Suppressor macrophage (primary cell): ENCODE measurements around the gene MFSD12.

Experiments used
- DNase-seq, 4 experiments: peaks; one replicate each; pipeline ENCODE4 v3.0.0-alpha.2; 2020 to 2022
- total RNA-seq, 17 experiments: gene quantifications; one replicate each; lab custom pipeline; 2026; ENCODE audit warnings: mixed read lengths in 6 of 17, inconsistent platforms in 3 of 17; lab: John Stamatoyannopoulos, UW

MFSD12 gene
- 571 to 1,434 (median 843) reads per million in 17 experiments for total RNA-seq

DNA sequence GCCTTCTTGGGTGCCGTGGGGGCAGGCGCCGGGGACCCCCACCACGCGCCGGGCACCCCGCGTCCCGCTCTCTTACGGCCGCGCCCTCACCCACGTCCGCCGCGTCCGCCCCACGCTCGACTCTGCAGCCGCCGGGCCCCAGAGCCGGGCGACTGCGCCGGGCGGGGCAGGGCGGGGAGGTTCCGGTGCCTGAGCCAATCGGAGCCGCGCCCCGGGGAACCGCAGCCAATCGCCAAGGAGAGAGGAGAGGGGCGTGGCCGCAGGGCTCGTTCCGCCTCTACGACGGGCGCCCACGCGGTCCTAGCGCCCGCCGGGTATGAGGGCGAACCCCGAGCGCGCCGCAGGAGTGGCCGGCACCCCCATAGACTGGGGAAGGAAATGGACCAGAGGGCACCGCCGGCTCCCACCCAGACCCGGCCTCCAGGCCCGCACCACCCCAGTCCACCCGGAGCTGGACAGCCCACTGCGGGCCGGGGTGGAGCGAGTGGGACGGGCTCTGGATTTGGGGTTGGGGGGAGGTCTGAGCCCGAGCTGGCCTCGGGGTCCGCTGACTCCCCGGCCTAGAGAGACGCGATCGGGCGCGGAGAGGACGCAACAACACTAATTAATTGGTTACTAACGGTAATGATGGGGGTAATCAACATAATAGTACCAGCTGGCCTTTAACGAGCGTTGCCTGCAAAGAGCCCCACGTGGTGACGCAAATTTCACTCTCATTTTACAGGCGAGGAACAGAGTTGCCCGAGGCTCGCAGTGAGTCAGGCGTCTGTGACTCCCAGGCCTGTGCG is at the start of gene MFSD12:
TSS of gene MFSD12 (minus strand) at position 126 of the 788 bp plus-strand sequence. CDS start 183 bp downstream, outside the sequence.
- peak; percentile 98 to 100 (median 98) for DNase-seq

DNA sequence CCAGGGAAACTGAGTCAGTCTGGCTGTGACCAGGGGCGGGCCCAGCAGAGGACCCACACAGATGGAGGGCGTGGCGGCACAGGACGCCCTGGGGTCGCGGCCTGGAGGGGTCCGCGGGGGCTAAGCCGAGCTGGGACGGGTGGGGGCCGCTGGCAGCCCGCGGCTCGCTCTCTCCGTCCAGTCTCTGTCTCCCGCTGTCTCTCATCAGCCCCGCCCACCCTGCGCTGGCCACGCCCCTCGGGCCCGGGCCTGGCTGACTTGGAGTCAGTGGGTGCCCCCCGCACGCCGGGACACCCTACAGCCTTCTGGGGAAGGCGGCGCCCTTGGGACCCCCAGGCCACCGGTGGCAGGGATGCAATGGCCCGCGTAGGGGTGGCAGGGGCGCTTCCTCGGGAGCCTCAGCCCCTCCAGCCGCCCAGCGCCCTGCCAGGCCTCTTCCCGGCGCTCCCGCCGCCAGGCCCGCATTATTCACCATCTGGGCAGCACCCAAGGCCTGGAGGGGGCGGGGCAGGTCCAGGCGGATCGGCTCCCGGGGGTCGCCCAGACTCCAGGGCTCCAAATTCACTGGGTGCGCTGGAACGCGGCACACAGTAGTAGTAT is 49.4 kb upstream of the MFSD12 start, which contains the start of gene TBXA2R:
TSS of gene TBXA2R (minus strand) at position 186 of the 600 bp plus-strand sequence. CDS start 6,241 bp downstream, outside the sequence.
- peak; percentile 44 to 73 (median 54) for DNase-seq

DNA sequence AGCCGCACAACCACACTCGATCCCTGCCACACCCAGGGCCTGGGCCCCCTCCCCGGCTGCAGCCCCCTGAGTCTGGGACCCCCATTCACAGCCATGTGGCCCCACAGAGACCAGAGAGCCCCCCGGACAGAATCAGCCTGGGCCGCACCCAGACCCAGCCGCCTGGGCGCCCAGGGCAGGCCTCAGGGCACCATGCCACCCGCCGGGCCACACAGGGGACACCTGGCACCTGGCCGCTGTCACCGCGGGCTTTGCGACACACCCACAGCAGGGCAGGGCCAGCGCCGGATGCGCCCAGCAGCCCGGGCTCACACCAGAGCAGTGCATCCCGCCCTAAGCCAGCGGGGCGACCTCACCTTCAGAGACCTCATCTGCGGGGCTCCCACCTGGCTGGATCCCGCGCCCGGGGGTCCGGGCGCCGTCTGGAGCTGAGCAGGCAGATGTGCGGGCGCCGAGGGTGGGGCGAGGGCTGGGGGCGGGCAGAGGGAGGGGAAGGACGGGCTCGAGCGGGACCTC is 48.8 kb upstream of the MFSD12 start:
- no peak for DNase-seq

DNA sequence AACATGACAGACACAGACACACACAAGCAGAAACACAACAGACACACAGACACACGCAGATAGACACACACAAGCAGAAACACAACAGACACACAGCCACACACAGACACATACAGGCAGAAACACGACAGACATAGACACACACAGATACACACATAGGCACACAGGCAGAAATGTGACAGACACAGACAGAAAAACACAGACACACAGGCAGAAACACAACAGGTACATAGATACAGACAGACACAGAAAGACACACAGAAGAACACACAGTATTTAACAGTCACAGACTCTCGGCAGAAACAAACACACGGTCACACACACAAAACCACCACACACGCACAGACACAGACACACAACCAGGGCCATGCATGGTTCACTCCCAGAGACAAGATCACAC is 48.4 kb upstream of the MFSD12 start:
- DNase-seq, result no peak

DNA sequence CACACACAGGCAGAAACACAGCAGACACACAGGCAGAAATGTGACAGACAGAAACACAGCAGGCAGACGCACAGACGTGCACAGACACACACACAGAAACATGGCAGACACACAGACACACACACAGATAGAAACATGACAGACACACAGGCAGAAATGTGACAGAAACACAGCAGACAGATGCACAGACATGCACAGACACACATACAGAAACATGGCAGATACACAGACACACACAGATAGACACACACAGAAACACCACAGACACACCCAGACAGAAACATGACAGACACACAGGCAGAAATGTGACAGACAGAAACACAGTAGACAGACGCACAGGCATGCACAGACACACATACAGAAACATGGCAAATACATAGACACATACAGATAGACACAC is 48.0 kb upstream of the MFSD12 start:
- no peak for DNase-seq

DNA sequence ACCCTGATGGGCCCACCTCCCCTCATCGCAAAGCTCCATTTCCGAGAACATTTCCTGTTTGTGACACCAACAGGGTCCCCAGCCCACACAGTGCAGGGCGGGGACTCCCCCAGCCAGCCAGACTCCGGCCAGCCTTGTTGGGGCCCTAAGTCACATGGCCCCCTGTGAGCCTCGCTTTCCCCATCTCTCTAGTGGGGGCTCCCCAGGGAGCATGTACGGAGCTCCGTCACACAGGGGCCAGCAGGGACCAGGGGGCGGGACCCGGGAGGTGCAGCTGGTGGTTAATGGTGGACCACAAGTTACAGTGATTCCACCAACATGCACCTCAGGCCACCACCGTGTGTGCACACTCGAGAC is 47.6 kb upstream of the MFSD12 start:
- peak in 1 of 4 experiments; percentile 20 for DNase-seq

DNA sequence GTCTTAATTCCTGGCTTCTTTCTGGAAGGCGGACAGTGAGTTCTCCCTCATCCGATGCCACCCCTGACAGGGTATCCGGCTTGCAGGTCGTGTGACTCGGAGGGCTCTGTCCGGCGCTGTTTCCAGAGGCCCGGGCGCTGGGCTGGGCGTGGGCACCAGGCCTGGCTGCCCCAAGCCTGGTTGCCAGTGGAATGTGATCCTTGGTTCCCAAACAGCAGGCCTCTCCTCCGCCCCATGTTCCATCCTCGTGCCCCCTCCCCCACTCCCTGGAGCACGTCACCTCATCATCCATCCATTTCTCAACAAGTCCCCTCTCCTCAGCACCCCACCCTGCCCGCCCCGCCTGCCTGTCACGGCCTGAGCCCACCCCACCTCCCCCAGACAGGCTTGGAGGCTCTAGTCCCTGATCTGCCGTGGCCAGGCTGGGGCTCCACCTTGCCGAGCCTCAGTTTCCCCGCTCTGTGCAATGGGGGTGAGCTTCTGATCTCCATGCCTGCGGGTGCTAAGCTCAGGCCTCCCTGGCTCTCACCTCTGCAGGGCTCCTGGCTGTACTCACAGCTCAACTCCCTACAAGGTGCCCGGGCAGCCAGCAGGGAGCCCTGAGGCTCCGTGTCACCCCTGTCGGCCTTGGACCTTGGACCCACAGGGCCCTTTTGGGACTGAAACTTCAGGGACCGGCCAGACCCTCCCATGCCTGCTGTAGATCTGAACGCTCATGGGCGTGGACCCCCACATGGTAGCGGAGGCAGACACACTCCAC is 47.0 kb upstream of the MFSD12 start:
- no peak for DNase-seq

DNA sequence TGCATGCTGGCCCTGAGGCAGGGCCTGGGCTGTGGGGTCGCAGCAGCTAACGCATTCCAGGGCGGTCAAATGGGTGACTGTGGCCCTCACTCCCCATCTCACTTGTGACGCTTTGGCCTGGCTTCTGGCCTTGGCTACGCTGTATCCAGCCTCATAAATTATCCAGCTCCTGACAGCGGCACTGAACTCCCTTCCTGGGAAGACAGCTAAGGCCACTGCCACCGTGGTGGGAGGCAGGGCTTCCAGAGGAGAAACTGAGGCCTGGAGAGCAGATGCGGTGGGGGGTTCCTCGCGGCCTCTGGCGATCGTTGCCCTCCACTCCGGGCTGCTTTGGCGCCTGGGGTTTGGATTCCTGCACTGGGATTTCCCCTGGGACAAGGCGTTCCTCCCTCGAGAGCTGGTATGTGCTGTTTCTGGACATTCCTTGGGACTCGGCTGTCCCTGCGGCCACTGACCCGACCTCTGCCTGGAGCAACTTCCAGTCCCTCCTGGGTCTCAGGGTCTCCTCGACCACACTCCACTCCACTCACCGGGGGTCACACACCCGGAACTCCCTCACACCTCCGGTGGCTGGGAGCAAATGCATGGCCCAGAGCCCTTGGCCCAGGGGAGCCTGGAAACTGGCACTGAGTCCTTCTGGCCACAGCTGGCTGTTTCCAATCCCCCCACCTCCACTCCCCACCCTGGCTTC is 45.9 kb upstream of the MFSD12 start:
- peak in 1 of 4 experiments; percentile 1 for DNase-seq

DNA sequence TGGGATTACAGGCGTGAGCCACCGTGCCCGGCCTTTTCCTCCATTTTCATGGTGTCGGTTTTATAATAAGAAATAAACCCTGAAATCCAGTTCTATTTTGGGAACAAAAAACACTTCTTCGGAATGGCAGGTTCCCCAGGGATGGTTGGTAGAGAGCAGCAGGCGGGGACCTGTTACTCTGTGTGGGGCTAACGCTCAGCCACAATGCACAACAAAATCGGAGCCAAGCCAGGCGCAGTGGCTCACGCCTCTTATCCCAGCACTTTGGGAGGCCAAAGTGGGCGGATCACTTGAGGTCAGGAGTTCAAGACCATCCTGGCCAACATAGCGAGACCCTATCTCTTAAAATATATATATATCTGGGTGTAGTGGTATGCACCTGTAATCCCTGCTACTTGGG is 43.6 kb upstream of the MFSD12 start:
- DNase-seq, result no peak

DNA sequence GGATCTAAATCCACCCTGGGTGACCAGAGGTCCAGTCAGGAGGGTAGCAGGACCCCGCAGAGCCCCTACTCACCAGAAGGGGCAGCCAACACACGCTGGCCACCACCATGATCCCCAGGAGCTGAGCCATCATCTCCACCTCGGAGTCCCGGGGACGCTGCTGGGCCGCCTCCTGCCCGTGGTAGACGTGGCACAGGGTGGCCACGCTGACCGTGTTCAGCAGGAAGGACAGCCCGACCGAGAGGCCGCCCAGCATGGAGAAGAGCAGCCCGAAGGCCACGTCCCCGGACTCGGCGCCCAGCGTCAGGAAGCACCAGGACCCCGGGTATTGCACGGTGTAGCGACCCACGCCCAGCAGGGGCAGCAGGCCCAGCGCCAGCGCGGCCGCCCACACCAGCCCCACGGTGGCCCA is 42.4 kb upstream of the MFSD12 start:
- DNase-seq, result no peak

DNA sequence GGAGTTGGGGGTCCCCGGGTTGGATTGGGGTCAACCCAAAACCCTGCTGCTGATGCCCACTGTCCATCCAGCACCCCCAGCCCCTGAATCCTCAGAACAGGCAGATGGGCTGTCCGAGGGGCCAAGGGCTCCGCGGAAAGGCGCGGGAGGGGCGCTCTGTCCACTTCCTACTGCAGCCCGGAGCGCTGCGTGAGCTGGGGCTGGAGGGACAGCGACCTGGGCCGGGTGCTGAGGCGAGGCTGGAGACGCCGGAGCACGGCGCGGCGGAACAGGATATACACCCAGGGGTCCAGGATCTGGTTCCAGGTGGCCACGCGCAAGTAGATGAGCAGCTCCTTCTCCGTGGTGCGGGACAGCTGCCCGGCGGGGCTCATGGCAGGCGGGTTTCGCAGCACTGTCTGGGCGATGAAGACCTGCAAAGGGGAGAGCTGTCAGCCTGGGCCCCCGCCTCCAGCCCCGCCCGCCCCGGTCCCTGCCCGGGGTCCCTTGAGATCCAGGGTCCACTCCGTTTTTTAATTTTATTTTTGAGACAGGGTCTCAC is 38.2 kb upstream of the MFSD12 start:
- DNase-seq, result no peak

DNA sequence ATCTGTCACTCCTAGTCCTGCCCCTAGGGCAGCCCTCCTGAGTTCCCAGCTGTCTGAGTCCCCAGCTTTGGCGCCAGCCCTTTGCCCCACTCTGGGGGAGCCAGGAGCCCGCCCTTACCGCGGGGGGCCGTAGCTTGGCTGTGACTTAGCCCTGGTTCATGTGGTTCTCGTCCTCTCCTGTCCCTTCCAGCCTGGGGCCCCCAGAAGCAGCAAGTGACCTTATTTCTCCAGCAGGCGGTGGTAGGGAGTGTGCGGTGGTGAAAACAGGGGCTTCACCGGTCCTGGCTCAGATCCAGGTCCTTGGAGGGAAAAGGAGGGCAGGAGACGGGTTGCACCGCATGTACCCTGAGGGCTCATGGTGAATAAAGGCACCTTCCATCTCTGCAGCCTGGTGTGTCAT is 35.8 kb upstream of the MFSD12 start:
- DNase-seq, result peak in 1 of 4 experiments; percentile 5

DNA sequence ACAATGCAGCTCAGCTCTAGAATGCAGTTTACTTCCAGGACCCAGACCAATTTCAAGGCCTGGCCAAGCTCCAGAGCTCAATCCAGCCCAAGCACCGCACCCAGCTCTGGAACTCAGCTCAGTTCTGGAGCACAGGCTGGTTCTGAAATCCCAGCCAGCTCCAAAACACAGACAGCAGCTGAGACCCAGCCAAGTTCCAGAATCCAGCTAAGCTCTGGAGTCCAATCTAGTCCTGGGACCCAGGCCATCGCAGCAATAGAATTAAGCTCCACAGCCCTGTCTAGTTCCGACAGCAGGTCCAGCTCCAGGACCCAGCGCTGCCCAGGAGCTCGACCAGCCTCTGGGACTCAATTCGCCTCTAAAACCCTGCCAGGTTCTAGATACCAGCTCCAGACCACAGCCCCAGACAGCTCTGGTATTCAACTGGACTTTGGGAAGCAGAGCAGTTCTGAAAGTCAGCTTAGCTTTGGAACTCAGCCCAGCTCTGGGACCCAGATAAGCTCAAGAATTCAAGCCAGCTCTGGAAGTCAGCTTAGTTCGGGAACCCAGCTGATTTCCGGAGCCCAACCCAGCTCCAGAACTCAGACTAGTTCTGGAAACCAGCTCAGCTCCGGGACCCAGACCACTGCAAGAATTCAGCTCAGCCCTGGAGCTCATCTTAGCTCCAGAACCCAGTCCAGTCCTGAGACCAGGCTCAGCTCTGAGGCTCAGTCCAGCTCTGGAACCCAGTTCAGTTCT is 34.7 kb upstream of the MFSD12 start:
- DNase-seq, result peak in 1 of 4 experiments; percentile 2

DNA sequence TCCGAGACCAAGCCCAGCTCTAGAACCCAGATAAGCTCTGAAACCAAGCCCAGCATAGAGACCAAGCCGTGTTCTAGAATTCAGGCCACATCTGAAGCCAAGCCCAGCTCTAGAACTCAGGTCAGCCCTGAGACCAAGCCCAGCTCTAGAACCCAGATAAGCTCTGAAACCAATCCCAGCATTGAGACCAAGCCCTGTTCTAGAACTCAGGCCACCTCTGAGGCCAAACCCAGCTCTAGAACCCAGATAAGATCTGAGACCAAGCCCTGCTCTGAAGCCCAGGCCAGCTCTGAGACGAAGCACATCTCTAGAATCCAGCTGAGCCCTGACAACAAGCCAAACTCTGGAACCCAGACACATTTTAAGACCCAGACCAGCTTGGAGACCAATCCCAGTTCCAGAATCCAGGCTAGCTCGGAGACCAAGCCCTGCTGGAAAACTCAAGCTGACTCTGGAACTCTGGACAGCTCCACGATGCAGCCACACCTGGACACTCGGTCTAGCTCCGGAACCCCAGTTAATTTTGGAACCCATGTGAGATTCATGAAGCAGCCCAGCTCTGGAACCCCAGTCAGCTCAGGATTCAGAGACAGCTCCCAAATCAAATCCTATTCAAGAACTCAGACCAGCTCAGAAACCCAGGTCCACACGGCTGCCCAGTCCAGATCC is 33.7 kb upstream of the MFSD12 start:
- no peak for DNase-seq

DNA sequence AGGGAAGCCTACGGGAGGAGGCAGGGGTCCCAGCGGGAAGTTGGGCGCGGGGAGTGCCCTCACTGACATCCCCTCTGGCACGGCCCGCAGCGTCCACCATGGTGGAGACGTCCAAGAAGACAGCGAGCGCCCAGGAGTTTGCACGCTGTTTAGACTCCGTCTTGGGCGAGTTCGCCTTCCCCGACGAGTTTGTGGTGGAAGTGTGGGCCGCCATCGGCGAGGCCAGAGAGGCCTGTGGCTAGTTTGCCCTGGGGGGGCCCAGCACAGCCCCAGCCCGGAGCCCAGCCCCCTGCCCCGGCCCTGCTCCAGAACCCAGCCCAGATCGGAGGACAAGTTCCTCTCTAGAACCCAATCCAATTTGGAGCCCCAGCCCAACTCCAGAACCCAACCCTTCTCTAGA is 32.6 kb upstream of the MFSD12 start:
- DNase-seq, result no peak

DNA sequence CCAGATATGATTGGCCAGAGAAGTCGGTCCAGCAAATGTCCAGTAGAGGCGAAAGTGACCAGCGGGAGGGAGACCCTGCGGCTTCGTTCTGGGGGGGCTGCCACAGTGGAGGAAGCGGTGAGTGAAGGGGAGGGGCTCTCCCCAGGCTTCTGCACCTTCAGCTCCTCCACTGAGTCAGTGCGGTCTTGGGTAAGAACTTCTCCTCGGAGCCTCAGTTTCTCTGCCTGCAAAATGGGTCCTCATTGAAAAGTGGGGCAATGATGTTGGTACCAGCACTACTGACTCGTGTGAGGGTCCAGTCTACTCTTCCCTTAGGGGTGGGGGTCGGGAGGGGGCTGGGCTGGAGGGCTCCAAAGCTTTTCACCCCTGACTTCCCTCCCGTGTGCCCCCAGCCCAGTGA is 32.1 kb upstream of the MFSD12 start:
- no peak for DNase-seq

DNA sequence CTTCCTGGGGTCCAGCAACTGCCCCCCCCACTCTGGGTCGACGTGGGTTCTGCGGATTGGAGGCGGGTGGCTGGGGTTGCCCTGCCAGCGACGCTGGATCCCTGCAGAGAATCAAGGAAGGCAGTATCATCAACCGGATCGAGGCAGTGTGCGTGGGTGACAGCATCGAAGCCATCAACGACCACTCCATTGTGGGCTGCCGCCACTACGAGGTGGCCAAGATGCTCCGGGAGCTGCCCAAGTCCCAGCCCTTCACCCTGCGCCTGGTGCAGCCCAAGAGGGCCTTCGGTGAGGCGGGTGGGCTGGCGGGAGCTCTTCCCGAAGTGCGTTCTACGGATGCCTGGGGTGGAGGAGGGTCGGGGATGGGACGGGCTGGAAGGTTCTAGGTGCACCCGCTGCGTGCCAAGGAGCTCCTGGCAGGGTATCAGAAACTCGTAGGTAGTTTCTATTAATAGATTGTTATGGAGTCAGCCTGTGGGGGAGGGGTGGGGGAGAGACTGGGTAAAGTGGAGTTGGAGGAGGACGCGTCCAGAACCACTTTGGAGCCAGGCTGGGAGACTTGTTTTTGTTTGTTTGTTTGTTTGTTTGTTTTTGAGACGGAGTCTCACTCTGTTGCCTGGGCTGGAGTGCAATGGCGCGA is 29.4 kb upstream of the MFSD12 start:
- DNase-seq, result no peak

DNA sequence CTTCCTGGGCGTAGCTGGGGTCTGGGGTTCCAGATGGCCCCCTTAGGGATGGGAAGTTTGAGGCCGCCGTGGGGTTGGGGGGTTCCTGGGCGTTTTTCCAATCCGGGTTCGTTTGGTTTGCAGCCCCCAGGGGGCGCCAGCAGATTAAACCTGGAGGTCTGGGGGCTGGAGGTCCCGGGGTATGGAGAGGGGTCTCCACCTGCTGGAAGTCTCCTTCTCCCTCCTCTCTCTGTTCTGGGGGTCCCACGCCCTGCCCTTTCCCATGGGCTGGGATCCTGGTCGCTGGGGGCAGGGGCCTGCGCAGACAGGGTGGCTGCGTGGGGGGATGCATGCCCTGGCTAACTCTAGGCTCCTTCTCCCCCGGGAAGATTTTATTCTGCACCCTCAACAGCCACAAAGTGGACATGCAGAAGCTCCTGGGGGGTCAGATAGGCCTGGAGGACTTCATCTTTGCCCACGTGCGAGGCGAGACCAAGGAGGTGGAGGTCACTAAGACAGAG is 28.8 kb upstream of the MFSD12 start:
- peak in 2 of 4 experiments; percentile 57 to 60 for DNase-seq

DNA sequence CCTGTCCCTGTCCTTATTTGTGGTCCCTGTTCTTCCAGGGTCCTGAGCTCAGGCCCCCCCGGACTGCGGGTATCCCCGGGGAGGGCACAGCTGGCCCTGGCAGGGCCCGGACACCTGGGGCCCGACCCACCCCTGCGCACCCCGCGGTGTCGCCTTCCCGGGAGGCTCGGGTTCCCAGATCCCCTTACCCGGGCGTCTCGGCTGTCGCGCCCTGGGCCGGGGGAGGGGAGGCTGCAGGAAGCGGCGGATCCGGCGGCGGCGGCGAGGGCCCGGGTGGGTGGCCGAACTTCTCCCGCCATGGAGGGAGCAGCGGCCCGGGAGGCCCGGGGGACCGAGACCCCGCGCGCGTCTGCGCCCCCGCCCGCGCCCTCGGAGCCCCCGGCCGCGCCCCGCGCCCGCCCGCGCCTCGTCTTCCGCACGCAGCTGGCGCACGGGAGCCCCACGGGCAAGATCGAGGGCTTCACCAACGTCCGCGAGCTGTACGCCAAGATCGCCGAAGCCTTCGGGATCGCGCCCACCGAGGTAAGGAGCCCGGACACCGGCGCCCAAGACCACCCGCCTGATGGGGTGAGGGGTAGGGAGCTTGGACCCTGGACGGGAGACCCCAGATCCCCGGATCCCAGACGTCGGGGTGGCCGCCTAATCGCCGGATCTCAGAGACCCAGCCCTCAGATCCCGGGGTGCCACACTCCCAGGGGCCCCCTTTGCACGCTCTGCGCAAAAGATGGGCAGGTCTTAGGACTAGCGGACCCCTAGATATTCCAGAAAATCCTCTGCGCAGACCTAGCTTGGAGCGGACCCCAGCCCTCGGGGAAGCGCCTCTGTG is 28.1 kb upstream of the MFSD12 start, which contains the start of gene GIPC3:
TSS of gene GIPC3 (plus strand) at position 178 of the 826 bp plus-strand sequence. CDS start at position 298, 120 bp downstream.
- DNase-seq, result peak in 1 of 4 experiments; percentile 55
